ENCODE data around the gene DMBT1.

DMBT1 gene

GRCh38 chr10:122560279-122560804, at the start of gene DMBT1:
Gene DMBT1 (plus strand): TSS chr10:122560754. CDS start chr10:122560771, 17 bp downstream.
- no peak for DNase-seq (ENCODE audit: low read depth)

- DNase-seq (ENCODE audit: low read depth), result no peak
Measured at GRCh38 chr10:122513053-122513452, 47.5 kb upstream of the DMBT1 start.

DNA sequence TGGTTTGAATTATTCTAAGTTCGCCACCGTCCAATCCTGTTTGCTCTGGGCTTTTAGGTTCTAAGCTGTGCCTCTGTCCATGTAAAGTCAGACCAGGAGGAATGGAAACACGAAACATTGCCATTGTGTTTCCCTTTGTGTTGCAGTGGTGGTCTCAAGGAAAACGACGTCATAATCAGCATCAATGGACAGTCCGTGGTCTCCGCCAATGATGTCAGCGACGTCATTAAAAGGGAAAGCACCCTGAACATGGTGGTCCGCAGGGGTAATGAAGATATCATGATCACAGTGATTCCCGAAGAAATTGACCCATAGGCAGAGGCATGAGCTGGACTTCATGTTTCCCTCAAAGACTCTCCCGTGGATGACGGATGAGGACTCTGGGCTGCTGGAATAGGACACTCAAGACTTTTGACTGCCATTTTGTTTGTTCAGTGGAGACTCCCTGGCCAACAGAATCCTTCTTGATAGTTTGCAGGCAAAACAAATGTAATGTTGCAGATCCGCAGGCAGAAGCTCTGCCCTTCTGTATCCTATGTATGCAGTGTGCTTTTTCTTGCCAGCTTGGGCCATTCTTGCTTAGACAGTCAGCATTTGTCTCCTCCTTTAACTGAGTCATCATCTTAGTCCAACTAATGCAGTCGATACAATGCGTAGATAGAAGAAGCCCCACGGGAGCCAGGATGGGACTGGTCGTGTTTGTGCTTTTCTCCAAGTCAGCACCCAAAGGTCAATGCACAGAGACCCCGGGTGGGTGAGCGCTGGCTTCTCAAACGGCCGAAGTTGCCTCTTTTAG, 46.3 kb upstream of the DMBT1 start:
- DNase-seq (ENCODE audit: low read depth), result peak; percentile 82

DNA sequence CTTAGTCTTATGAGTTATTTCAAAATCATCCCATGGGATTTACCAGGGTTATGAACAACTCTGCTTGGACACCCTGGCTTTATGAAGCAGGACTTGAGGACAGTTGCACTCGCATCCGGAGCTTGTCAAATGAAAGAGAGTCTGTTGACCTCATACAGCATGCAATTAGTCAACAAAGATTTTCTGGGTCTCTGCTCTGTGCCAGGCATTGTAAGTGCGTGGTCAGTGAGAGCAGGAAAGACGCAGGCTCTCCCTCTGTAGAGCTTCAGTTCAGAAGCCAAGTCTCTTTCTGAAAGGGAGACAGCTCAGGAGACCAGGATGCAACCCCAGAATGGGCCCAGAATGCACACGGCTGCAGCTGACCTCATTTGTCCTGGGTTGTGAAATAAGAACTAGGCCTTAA, 45.5 kb upstream of the DMBT1 start:
- peak; percentile 87 for DNase-seq (ENCODE audit: low read depth)

- peak; percentile 87 for DNase-seq (ENCODE audit: low read depth)
Measured at GRCh38 chr10:122515588-122516231, 44.8 kb upstream of the DMBT1 start.

DNA sequence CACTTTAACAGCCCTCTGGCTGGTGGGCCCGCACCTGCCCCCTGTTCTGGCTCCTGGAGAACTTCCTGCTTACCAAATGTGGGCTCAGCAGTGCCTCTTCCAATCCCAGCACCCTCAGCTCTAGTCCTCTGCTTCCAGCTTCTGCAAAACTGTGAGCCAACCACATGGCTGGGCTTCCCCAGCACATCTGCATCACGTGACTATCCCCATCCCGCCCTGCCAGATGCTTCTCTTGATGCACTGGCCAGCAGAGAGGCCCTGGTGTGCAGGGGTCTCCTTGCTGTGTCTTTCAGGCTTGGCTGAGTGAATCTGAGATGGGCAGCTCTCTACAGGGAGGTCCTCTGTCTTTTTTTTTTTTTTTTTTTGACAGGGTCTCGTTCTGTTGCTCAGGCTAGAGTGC, 43.8 kb upstream of the DMBT1 start:
- no peak for DNase-seq (ENCODE audit: low read depth)

GRCh38 chr10:122519144-122519543, 41.4 kb upstream of the DMBT1 start:
- DNase-seq (ENCODE audit: low read depth), result no peak

DNA sequence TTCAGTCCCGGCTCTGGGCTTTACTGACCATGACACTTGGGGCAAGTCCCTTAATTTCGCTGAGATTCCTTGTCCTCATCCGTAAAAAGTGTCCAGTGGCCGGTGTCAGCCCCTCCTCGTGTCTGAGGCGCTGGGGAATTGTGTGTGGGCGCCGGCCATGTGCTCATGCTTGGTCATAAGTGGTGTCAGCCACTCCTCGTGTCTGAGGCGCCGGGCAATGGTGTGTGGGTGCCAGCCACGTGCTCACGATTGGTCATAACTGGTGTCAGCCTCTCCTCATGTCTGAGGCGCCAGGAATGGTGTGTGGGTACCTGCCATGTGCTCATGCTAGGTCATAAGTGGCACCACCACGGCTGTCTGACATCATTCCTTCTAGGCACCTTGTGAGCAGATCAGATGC, 40.7 kb upstream of the DMBT1 start:
- DNase-seq (ENCODE audit: low read depth), result no peak

GRCh38 chr10:122521011-122521410, 39.5 kb upstream of the DMBT1 start:
- DNase-seq (ENCODE audit: low read depth), result peak; percentile 26

DNA sequence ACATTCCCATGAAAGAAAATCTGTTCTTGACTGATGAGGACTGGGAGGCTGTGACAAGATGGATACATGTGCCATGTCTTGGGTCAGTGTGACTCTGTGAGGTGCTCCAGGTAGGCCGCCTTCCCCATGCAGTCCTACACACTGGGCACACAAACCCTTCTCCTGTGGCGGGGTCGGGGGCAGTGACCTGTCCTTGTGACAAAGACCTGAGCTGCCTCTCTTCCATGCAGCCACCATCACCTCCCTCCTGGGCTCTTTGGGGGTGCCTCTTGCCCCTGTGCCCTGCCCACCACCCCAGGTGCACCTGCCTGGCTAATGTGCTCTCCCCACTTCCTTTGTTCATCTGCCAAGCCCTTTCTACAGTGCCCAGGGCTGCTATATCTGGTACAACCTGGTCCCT, 35.7 kb upstream of the DMBT1 start:
- no peak for DNase-seq (ENCODE audit: low read depth)

GRCh38 chr10:122525788-122526187, 34.8 kb upstream of the DMBT1 start:
- DNase-seq (ENCODE audit: low read depth), result no peak

DNA sequence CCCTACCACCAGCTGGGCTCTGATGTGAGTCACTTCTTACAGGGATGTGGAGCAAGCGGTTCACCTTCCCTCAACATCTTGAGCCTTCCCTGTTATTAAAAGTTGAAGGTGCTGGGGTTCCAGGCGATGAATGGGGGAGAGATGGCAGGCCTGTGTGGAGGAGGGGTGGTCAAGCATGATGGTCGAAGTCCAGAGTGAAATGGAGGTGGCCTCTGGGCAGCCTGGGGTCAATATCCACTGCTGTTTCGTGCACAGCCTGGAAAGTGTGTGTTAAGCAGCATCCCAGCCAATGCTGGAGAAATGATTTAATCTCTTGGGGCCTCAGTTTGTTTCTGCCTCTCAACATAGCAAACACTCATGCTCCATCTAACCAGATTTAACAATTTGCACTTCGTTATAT, 33.7 kb upstream of the DMBT1 start:
- no peak for DNase-seq (ENCODE audit: low read depth)

DNA sequence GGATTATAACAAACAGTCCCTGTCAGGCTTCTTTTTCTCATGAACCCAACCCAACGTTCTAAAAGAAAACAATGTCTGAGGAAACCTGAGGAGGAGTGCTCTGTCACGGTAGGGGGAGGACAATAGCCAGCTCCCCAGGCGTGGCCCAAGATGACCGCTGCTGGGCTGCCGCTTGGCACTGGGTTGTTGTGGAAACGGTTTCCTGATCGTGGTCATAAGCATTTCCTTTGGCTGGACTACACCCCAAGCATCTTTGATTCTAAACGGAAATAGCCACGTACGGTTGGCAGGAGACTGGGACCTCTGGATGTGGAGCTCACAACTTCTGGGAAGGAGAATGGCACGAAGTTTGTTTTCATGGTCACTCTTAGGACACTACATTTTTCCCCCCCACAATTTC, 30.4 kb upstream of the DMBT1 start:
- DNase-seq (ENCODE audit: low read depth), result no peak

DNA sequence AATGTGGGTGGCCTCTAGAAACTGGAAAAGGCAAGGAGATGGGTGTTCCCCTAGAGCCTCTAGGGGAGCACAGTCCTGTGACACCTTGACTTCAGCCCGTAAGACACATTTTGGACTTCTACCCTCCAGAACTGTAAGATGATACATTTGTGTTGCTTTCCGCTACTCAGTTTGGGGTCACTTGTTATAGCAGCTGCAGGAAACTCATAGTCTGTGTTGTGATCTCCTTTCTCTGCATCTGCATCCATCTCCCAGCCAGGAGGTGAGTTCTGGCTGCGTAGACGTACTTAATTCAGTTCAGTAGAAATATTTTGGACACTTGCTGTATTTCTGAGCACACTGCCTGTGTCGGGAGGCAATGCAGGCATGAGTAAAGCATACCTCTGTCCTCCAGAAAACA, 29.3 kb upstream of the DMBT1 start:
- no peak for DNase-seq (ENCODE audit: low read depth)

GRCh38 chr10:122531939-122532338, 28.6 kb upstream of the DMBT1 start:
- DNase-seq (ENCODE audit: low read depth), result no peak

GRCh38 chr10:122532601-122533296, 27.8 kb upstream of the DMBT1 start:
- DNase-seq (ENCODE audit: low read depth), result no peak

DNA sequence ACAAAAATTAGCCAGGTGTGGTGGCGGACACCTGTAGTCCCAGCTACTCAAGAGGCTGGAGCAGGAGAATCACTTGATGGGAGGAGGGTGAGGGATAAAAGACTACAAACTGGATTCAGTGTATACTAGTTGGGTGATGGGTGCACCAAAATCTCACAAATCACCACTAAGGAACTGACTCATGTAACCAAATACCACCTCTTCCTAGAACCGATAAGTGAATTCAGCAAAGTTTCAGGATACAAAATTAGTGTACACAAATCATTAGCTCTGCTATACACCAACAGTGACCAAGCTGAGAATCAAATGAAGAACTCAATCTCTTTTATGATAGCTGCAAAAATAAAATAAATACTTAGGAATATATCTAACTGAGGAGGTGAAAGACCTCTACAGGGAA, 23.0 kb upstream of the DMBT1 start:
- no peak for DNase-seq (ENCODE audit: low read depth)

DNA sequence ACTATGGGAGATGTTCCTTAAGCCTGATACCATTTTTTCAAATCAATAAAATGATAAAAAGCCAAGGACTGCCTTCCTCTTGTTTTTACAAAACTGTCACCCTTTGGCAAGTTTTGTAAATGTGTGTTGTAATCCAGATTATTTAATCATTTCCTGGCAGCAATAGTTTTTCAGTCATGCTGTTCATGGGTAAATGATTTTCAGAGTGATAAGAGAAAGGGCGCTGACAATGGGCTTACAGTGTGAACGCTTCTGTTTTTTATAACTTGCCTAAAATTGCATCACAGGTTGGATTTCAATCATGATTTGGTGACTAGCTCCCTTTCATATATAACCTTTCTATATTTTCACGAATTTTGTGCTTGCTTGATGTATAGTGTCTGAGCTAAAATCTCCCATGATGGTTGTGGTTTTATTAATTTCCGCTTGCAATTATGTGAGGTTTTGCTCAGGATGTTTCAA, 19.0 kb upstream of the DMBT1 start:
- peak; percentile 16 for DNase-seq (ENCODE audit: low read depth)

DNA sequence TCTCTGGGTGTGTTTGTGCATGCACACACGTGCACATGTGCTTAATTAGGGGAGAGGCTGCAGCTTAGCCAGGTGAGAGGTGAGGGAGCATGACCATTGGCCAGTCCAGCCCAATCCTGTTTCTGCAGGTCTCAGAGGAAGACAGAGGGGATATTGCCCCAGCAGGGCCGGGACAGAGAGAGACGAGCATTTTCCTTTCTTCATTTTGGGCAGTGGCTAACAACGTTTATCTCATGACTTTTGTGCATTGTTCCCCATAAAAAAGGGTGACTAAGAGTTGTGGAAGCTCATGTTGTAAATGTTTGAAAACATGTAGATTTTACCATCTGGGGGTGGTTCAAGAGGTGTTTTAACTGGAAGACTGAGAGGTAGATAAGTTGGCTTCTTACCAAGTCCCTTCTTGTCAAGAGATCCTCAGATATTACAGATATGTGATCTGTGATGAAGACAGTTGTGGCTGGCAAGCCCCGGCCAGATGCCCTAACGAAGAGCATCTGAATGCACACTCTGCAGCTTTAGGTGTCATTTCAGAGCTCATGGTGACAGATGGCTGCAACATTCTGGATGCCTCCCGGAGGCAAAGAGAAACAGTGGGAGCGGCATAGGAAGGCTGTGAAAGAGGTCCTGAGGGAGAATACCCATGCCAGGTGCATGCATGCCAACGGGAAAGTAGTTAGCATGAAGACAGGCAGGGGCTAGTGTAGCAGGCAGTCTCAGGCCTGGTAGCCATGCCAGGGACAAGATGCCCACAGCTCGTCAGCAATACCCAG, 16.7 kb upstream of the DMBT1 start:
- no peak for DNase-seq (ENCODE audit: low read depth)

DNA sequence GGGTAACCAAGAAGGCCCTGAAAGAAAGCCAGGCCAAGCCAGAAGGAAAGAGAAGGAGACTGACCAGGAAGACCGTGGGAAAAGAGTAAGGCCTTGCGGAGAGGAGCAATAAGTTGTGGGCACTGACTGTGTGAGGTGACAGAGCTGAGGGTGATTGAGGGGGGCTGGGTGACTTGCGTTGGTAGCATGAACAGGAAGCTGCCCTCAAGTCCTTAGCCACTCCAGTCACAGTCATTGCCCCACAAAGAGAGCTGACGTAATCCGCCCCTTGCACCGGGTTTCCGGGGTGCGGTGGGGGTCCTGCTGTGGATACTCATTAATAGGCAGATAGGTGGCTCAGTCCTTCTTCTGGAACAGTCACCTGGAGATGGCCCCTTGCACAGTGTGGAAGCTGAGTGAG, 16.1 kb upstream of the DMBT1 start:
- DNase-seq (ENCODE audit: low read depth), result no peak

DNA sequence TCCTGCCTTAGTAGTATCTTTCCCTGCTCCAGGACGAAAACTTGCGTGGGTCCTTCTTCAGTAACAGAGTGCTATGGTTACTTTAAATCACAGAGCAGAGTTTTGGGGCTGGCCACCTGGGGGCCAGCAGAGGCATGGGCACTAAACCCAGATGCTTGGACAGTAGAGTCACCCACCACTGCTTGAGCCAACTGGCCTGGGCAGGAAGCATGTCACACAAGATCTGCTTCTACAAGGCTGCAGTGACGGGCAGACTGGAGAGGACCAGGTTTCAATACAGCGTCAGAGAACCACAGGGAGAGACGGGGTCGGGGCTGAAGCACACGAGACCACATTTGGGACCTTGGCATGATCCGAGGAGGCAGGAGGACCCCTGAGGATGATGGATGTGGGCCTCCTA, 14.3 kb upstream of the DMBT1 start:
- DNase-seq (ENCODE audit: low read depth), result no peak

Measured in amniotic epithelial cell (primary cell).